ENCODE results near the gene OBSCN. TPM values are rescaled to one million over a fixed set of nuclear protein-coding genes. Genes with fewer than 3 reads are reported as not detected.

The OBSCN gene
- total RNA-seq, 1 experiment from 2014 or later, result 29.1 TPM

GRCh38 chr1:228335406-228336307 is 127.8 kb downstream of the OBSCN start:
- no peaks in the 10 kb centered on the region for H3K36me3 ChIP-seq (ENCODE audit: low read depth, low read length)
- DNase-seq (no peak), ATAC-seq (no peak)
- no peaks in the 10 kb centered on the region for H3K4me1 ChIP-seq (ENCODE audit: insufficient read depth, low read length)
- ChIA-PET POLR2A (ENCODE audit: unreplicated experiment) (no interaction called here), CTCF (no interaction called here)
- H3K4me2 ChIP-seq (ENCODE audit: low read length), result no peak overlapping the region
- no peak overlapping the region for H3K27ac ChIP-seq (ENCODE audit: low read length)
- TF ChIP-seq EZH2 (IDR thresholded peaks at IDR 0.05; ENCODE audit: low read length, unreplicated experiment) (no peak), CTCF (conservative IDR thresholded peaks at IDR 0.05; ENCODE audit: low read depth, low read length) (no peak), EZH2phosphoT487 (IDR thresholded peaks at IDR 0.05; ENCODE audit: borderline replicate concordance, low read length) (no peak)
- H2AFZ ChIP-seq (ENCODE audit: low read length), result no peak overlapping the region
- H3K79me2 ChIP-seq (ENCODE audit: low read length), result no peaks in the 10 kb centered on the region
- H3K9ac ChIP-seq (ENCODE audit: low read length), result no peak overlapping the region
- H3K27me3 ChIP-seq (ENCODE audit: low read length), result no peaks in the 10 kb centered on the region
- no peaks in the 10 kb centered on the region for H4K20me1 ChIP-seq (ENCODE audit: low read length)
- no peaks in the 10 kb centered on the region for H3K9me3 ChIP-seq (ENCODE audit: low read length)
- BruUV-seq (replicated peaks), result no TSS peak
- H3K9me2 ChIP-seq (replicated peaks; ENCODE audit: low read length), result no peaks in the 10 kb centered on the region
- no peak overlapping the region for H3K4me3 ChIP-seq (ENCODE audit: low read length)
- intact Hi-C loops (cut with micrococcal nuclease), result no loop called here
- no peaks in the 10 kb centered on the region for H3F3A ChIP-seq (ENCODE audit: low read length, unreplicated experiment)

GRCh38 chr1:228336308-228337030 is 128.6 kb downstream of the OBSCN start:
- POLR2A ChIA-PET (ENCODE audit: unreplicated experiment), result no interaction called here
- H3K9me2 ChIP-seq (replicated peaks; ENCODE audit: low read length), result no peaks in the 10 kb centered on the region
- H3K27me3 ChIP-seq (ENCODE audit: low read length), result no peaks in the 10 kb centered on the region
- no peaks in the 10 kb centered on the region for H4K20me1 ChIP-seq (ENCODE audit: low read length)
- no peaks in the 10 kb centered on the region for H3K9me3 ChIP-seq (ENCODE audit: low read length)
- H3F3A ChIP-seq (ENCODE audit: low read length, unreplicated experiment), result no peaks in the 10 kb centered on the region
- no peak overlapping the region for H3K9ac ChIP-seq (ENCODE audit: low read length)
- no peak overlapping the region for H3K4me2 ChIP-seq (ENCODE audit: low read length)
- H3K36me3 ChIP-seq (ENCODE audit: low read depth, low read length), result no peaks in the 10 kb centered on the region
- no peak for DNase-seq
- no peak overlapping the region for H3K27ac ChIP-seq (ENCODE audit: low read length)
- no peaks in the 10 kb centered on the region for H3K79me2 ChIP-seq (ENCODE audit: low read length)
- no peak overlapping the region for H3K4me3 ChIP-seq (ENCODE audit: low read length)
- peak; percentile 30 for ATAC-seq
- BruUV-seq (replicated peaks), result no TSS peak
- CTCF ChIA-PET, result no interaction called here
- TF ChIP-seq EZH2phosphoT487 (IDR thresholded peaks at IDR 0.05; ENCODE audit: borderline replicate concordance, low read length) (no peak), CTCF (conservative IDR thresholded peaks at IDR 0.05; ENCODE audit: low read depth, low read length) (no peak), EZH2 (IDR thresholded peaks at IDR 0.05; ENCODE audit: low read length, unreplicated experiment) (no peak)
- intact Hi-C loops (cut with micrococcal nuclease), result no loop called here
- H3K4me1 ChIP-seq (ENCODE audit: insufficient read depth, low read length), result no peaks in the 10 kb centered on the region
- H2AFZ ChIP-seq (ENCODE audit: low read length), result no peak overlapping the region

All from PC-3 (cell line).